KOPT-K1 (cell line): ENCODE results near the gene COLEC11.
"Not testable (repeated sequence)": the region's sequence is repeated elsewhere in the genome, so short reads cannot be mapped to it uniquely, and the experiment has no call there.

Source experiments
- H3K27ac ChIP-seq: fragments of 200-600 bp; sonication (generic); 2 replicates; pipeline ENCODE4 v1.5.1; 2016; ENCODE audit warnings: antibody characterized with exemption, mild to moderate bottlenecking, low read depth, low read length; ENCODE audit not compliant: poor library complexity, severe bottlenecking
- H3K36me3 ChIP-seq: fragments of 200-600 bp; sonication (generic); 2 replicates; pipeline ENCODE4 v1.5.1; 2017; ENCODE audit warnings: antibody characterized with exemption, mild to moderate bottlenecking, low read length, moderate library complexity; ENCODE audit not compliant: insufficient read depth
- H3K9me3 ChIP-seq: fragments of 200-600 bp; sonication (generic); 2 replicates; pipeline ENCODE4 v1.5.1; 2017; ENCODE audit warnings: antibody characterized with exemption, low read length, mild to moderate bottlenecking; ENCODE audit not compliant: insufficient read depth, poor library complexity, severe bottlenecking

Gene COLEC11

GRCh38 chr2:3633982-3634595 is 39.2 kb downstream of the COLEC11 start:
- Histone ChIP-seq H3K27ac (no peak overlapping the region), H3K9me3 (no peaks in the 10 kb centered on the region), H3K36me3 (no peaks in the 10 kb centered on the region)

- Histone ChIP-seq H3K27ac (no peak overlapping the region), H3K36me3 (no peaks in the 10 kb centered on the region), H3K9me3 (no peaks in the 10 kb centered on the region)
These were observed 39.7 kb downstream of the COLEC11 start for GRCh38 chr2:3634596-3635121.

GRCh38 chr2:3635171-3635974 is 40.5 kb downstream of the COLEC11 start:
- Histone ChIP-seq H3K9me3 (no peaks in the 10 kb centered on the region), H3K27ac (no peak overlapping the region), H3K36me3 (no peaks in the 10 kb centered on the region)

GRCh38 chr2:3635975-3636327 is 41.0 kb downstream of the COLEC11 start:
- not testable (repeated sequence) for H3K27ac ChIP-seq, H3K36me3 ChIP-seq, H3K9me3 ChIP-seq

GRCh38 chr2:3636586-3637310 is 41.8 kb downstream of the COLEC11 start:
- Histone ChIP-seq H3K36me3 (no peaks in the 10 kb centered on the region), H3K27ac (no peak overlapping the region), H3K9me3 (no peaks in the 10 kb centered on the region)

- Histone ChIP-seq H3K36me3 (no peaks in the 10 kb centered on the region), H3K9me3 (no peaks in the 10 kb centered on the region), H3K27ac (no peak overlapping the region)
These were observed 42.4 kb downstream of the COLEC11 start for GRCh38 chr2:3637311-3637675.

GRCh38 chr2:3637692-3638455 is 43.0 kb downstream of the COLEC11 start:
- Histone ChIP-seq H3K36me3 (no peaks in the 10 kb centered on the region), H3K27ac (no peak overlapping the region), H3K9me3 (no peaks in the 10 kb centered on the region)

GRCh38 chr2:3638456-3638810 is 43.5 kb downstream of the COLEC11 start:
- Histone ChIP-seq H3K27ac (no peak overlapping the region), H3K36me3 (no peaks in the 10 kb centered on the region), H3K9me3 (no peaks in the 10 kb centered on the region)

- H3K9me3 ChIP-seq: no peaks in the 10 kb centered on the region
- H3K27ac ChIP-seq: no peak overlapping the region
- H3K36me3 ChIP-seq: no peaks in the 10 kb centered on the region
These were observed 44.2 kb downstream of the COLEC11 start for GRCh38 chr2:3639015-3639630.

GRCh38 chr2:3639653-3640052 is 44.7 kb downstream of the COLEC11 start:
- no peak overlapping the region for H3K27ac ChIP-seq
- no peaks in the 10 kb centered on the region for H3K9me3 ChIP-seq
- no peaks in the 10 kb centered on the region for H3K36me3 ChIP-seq

- no peaks in the 10 kb centered on the region for H3K9me3 ChIP-seq
- no peaks in the 10 kb centered on the region for H3K36me3 ChIP-seq
- H3K27ac ChIP-seq: no peak overlapping the region
These were observed 46.3 kb downstream of the COLEC11 start for GRCh38 chr2:3641181-3641580.

GRCh38 chr2:3641841-3642421 is 47.0 kb downstream of the COLEC11 start:
- Histone ChIP-seq H3K36me3 (no peaks in the 10 kb centered on the region), H3K9me3 (no peaks in the 10 kb centered on the region), H3K27ac (no peak overlapping the region)

- no peak overlapping the region for H3K27ac ChIP-seq
- H3K36me3 ChIP-seq: no peaks in the 10 kb centered on the region
- no peaks in the 10 kb centered on the region for H3K9me3 ChIP-seq
These were observed 47.8 kb downstream of the COLEC11 start for GRCh38 chr2:3642521-3643215.
